Limb (tissue), 2 donors: ENCODE data around the gene UBE2E1.

Experiments used
- DNase-seq, 2 donors: peaks; one replicate each; pipeline ENCODE4 v3.0.0-alpha.2; 2016; ENCODE audit errors: extremely low spot score in 2 of 2

The UBE2E1 gene

GRCh38 chr3:23805633-23806533, at the start of gene UBE2E1:
Gene UBE2E1 (plus strand): TSS chr3:23805955. CDS start chr3:23807270, 1,315 bp downstream.
- DNase-seq: peak; percentile 76 to 84

DNA sequence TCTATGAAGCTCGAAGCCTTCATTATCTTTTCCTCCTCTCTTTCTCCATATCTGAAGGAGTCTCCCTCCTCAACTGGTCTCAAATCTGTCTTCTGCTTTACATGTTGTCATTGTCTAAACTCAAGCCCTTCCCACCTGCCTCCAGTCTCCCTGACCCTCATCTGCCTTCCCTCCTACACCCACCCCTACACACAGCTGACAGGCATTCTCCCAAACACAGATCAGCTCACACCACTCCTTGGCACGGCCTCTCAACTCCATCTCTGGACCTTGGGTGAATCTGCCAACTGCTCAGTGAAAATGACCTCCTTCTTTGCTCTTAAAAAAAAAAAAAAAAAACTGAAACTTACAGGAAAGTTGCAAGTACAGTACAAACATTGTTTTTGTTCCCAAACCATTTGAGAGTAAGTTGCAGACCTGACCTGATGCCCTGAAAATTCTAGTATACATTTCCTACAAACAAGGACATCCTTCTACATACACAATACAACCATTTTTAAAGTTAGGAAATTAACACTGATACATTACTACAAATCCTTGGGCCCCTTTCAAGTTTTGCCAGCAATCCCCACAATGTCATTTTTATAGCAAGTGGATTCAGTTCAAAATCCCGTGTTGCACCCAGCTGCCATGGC, 49.4 kb upstream of the UBE2E1 start:
- no peak for DNase-seq

DNA sequence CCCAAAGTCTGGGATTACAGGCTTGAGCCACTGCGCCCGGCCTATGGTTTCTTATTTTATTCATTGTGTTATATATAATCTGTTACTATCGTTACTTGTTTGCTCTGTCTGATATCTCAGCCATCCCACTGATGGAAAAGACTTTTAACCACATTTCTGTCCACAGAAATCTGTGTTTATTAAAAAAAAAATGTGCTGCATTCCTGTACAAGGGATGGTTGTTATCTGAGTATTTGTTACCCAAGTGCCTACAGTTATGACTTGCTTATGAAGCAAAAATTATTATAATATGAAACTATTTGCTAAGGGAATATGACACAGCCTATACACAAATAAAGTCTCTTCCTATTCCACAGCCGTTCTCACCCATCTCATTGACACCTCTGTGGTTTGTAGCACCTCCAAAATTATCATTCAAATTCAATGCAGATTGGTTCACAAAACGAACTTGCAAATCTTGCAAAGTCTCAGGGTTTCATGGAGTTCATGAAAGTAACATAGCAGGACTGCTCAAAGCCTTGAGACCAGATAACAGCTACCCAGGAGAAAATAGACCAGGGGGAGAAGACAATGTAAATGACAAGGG, 47.4 kb upstream of the UBE2E1 start:
- DNase-seq: no peak

- DNase-seq: no peak
These were observed 45.4 kb upstream of the UBE2E1 start for GRCh38 chr3:23760325-23760724.

DNA sequence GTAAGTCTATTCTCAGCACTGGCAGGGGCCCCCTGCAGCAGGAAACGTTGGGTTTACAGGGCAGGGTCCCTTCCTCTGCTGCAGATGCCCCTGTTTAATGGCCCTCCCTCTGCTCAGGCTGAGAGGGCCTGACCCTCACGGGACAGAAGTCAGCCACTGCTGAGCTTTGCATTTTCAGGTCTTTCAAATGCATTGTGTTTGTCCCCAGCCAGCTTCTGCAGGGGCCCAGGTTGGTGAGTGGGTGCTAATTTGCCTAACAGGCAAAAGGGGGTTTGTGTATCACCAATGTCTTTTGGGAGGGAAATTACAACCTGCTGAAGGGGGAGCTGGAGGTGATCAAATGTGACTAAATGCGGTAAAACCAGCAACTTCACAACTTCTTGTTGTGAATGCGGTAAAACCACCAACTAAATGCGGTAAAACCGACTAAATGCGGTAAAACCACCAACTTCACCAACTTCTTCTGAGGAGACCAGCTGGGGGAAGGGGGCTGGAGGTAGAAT, 44.8 kb upstream of the UBE2E1 start:
- DNase-seq: no peak

DNA sequence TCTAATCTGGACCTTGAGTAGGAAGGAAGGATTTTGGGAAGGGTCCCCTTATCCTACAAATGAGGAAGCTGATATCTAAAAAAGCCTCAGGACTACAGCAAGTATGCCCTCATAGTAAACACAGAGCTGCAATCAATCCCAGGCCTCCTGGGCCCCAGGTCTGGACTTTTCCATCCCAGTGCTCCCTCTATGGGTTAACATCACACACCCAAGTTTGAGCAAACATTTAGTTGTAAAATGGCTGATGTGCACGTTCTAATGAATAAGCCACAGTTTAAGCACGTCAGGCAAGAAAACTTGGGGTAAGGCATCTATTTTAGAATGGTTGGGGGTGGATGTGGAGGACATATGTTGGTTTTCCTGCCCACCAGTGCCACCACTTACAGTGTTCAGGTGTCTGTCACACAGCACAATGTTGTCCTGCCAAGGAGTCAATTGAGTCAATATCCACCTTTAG, 44.3 kb upstream of the UBE2E1 start:
- no peak for DNase-seq

GRCh38 chr3:23762214-23762613, 43.5 kb upstream of the UBE2E1 start:
- DNase-seq: no peak

DNA sequence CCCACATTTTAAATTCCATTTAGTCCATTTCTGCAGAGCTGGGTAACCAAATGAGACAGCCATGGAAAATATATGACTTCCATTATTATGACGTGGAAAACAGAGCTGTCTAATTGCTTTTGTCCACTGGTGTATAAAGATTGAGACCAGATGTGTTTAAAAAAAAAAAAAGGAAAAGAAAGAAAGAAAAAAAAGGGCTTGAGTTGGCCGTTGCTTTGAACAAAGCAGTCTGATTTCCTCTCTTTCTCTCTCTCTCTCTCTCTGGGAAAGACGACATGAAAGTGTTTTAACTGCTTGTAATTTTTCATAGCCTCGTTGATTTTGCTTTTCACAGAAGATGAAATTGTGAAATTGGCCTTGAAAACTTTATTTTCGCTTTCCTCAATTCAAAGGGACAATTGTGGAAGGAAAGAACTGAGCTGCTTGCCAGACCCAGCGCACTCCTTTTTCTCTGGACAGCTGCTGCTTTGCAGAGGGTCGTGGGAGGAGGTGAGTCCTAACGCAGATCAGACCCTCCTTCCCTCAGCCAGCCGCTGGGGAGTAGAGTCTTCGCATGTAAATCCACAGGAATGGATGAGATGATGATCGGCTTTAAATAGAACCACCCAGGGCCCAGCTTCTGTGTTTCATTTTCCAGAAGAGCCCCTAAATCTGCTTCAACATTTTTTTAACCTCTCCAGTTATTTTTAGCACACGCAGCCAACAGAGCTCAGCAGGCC, 42.8 kb upstream of the UBE2E1 start:
- peak; percentile 58 to 61 for DNase-seq

- DNase-seq: no peak
These were observed 41.3 kb upstream of the UBE2E1 start for GRCh38 chr3:23764407-23764806.

DNA sequence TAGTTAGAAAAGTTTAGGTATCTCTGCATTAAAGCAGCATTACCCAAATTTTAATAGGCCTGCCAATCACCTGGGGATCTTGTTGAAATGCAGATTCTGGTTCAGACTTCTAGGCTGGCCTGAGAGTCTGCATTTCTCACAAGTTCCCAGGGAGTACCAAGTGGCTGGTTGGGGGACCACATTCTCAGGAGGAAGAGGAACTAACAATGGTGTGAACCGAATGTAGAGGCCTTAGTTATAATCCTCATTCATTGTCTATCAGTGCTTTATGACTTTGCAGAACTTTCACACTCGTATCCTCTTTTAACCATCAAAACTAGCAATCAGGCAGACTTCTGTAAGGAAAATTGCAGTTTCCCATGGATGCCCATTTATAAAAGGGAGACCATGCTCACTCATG, 38.2 kb upstream of the UBE2E1 start:
- DNase-seq: no peak

GRCh38 chr3:23775254-23775909, 30.4 kb upstream of the UBE2E1 start:
- no peak for DNase-seq

GRCh38 chr3:23776352-23776891, 29.3 kb upstream of the UBE2E1 start:
- no peak for DNase-seq

DNA sequence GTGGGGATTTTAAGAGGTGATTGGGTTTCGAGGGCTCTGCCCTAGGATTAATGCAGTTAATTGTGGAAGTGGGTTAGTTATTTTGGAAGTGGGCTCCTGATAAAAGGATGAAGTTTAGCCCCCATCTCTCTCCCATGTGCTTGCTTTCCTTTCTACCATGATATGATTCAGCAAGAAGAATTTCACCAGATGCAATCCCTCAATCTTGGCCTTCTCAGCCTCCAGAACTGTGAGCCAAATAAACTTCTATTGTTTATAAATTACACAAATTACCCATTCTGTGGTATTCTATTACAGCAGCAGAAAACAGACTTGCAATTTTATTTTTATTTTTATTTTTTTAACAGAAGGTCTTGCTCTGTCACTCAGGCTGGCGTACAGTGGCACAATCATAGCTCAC, 27.3 kb upstream of the UBE2E1 start:
- DNase-seq: no peak

DNA sequence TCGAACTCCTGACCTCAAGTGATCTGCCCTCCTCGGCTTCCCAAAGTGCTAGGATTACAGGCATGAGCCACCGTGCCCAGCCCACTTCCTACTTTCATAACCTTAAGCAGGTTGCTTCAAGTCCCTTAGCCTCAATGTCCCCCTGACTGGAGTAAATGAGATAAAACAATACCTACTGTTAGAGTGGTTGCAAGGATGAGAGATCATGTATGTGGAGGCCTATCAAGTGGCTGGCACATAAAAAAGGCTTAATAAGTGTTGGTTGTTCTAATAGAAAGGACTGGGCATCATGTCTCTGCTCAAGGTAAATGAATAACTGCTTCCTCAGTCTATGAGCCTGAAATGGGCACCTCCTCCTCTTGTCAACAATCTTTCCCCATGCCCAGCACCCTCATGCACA, 25.9 kb upstream of the UBE2E1 start:
- DNase-seq: no peak

- DNase-seq: no peak
These were observed 24.7 kb upstream of the UBE2E1 start for GRCh38 chr3:23781051-23781450.

DNA sequence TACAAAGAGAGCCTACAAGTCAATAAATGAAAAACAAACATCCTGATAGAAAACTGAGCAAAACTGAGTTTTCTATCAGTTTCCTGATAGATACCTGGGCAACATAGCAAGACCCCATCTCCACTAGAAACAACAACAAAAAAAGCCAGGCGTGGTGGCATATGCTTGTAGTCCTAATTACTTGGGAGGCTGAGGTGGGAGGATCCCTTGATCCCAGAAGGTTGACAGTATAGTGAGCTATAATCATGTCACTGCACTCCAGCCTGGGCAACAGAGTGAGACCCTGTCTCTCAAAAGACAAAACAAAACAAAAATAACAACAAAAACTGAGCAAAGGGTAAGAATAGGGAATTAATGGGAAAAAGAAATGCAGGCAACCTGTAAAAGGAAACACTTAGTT, 23.9 kb upstream of the UBE2E1 start:
- DNase-seq: no peak

- DNase-seq: no peak
These were observed 20.6 kb upstream of the UBE2E1 start for GRCh38 chr3:23785097-23785645.

DNA sequence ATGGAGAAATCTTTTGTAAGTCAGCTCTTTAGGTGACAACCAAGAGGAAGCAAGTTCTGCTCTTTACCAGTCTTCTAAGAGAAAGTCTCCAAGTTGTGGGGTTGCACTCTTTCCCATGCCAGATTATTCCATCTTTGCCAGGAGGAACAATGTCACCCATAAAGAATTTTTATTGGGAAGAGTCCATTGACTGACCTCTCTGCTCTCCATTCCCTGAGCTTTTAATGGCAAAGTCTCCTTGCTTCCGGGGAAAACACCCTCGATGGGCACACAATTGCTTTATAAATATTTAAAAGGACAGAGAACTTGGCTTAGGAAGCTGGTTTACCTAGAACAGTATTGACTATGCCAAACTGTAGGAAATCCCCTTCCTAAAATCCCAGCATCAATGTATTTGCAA, 19.9 kb upstream of the UBE2E1 start:
- no peak for DNase-seq

DNA sequence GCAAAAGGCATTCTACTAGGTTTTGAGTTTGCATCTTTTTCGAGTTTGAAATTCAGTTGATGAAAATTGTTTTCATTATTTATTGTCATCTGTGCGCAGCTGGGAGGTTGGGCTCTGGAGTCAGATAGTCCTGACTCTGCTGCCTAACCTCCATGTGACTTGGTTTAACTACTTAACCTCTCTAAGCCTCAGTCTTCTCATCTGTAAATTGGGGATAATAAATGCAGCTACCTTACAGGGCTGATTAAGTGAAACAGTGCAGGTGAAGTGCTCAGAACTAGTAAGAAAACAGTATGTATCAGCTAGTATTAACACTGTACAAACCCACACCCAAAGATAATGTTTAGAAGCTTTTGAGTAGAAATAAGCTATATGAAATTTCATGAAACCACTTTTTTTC, 14.1 kb upstream of the UBE2E1 start:
- no peak for DNase-seq

DNA sequence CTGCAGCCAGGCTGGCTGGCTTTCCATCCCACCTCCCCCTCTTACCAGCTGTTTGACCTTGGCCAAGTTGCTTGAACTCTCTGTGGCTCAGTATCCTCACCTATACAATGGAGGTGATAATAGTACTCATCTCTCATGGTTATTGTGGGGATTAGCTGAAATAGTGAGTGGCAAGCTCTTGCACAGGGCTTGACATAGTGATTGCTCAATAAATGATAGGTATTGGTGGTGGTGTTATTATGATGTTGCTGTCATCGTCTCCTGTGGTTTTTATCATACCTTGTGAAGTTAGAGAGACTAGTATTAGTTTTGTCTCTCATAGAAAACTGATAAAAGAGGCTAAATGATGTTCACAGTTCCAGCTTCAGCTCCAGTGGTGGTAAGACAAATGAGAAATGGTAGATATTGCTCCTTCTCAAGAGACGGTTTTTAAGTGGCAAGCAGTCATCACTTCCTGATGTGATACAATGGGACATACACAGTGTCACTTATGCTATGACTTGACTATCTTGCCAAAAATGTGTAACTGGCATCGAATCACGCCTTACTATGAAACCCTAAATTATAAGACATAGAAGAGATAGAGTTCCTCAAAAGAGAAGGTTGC, 12.1 kb upstream of the UBE2E1 start:
- no peak for DNase-seq
